ENCODE data around the gene QRICH1.
A peak's percentile ranks its signal among the peaks of the same experiment; 100 is the strongest.

Gene QRICH1

DNA sequence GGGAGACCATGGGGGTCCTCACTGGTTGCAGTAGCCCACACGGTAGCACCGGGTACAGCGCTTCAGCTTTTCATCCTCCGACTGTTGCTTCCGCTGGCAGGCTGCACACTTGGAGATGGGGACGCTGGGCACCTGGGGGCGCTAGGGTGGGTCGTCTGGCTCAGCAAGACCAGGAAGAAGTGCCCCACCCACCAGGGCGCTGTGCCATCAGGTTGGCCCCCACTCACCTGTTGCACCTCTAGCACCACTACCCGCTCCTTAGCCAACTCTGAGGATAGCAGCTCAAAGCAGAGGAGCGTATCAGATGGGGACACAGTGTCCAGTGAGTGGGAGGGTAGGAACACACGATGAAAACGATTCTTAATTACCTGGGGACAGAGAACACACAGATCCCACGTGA is 18.4 kb upstream of the QRICH1 start:
- DNase-seq, result no peak

DNA sequence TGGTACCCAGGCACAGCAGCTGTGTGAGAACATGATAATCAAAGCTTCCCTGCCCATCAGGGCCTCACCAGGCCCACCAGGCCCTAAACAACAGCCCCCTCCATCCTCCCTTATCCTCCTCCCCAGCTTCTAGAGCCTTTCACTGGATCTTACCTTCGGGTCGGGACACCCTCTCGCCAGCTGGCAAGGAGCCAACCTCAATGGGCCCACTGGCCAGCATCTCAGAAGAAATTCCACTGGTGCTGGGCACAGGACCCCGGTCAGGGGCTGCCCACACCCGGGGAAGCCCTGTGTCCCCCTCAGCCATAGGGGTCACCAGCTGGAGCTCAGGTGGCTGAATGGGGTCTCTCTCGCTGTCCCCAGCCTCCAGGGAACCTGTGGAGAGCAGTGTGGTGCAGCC is 17.5 kb upstream of the QRICH1 start:
- no peak for DNase-seq

DNA sequence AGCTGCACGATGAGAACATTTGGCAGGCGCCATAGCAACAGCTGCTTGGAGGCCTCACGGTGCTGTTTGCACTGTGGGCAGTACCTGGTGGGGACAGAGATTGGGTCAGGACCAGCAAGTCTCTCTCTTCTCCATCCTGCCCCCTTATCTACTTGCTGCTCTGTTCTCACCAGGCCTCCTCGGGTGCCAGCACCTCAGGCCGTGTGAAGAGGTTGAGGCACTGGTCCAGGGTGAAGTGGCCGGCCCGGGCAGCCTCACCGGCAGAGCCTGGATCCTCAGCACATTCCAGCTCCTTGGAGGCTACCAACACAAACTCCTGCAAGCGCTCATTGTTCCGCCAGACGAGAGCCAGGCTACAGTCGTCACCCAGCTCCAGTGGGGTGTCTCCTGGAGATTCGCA is 16.9 kb upstream of the QRICH1 start:
- DNase-seq, result no peak

DNA sequence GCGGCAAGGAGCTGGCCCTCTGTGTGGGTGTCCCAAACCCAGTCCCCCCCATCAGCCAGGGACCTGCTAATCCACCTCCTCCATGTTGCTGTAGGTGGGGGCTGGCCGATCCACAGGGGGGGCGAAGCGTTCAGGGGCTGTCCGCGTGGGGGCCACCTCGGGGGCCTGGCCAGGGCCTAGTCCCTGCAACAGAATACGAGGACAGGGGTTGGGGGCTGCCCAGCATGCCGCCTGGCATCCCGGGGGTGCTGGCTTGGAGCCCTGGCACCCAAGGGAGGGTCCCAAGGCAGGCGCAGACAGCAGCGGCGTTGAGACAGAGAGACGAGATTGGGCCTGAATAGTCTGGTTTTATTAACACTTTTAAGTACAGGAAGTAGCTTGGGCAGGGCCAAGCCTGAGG is 14.5 kb upstream of the QRICH1 start:
- no peak for DNase-seq

DNA sequence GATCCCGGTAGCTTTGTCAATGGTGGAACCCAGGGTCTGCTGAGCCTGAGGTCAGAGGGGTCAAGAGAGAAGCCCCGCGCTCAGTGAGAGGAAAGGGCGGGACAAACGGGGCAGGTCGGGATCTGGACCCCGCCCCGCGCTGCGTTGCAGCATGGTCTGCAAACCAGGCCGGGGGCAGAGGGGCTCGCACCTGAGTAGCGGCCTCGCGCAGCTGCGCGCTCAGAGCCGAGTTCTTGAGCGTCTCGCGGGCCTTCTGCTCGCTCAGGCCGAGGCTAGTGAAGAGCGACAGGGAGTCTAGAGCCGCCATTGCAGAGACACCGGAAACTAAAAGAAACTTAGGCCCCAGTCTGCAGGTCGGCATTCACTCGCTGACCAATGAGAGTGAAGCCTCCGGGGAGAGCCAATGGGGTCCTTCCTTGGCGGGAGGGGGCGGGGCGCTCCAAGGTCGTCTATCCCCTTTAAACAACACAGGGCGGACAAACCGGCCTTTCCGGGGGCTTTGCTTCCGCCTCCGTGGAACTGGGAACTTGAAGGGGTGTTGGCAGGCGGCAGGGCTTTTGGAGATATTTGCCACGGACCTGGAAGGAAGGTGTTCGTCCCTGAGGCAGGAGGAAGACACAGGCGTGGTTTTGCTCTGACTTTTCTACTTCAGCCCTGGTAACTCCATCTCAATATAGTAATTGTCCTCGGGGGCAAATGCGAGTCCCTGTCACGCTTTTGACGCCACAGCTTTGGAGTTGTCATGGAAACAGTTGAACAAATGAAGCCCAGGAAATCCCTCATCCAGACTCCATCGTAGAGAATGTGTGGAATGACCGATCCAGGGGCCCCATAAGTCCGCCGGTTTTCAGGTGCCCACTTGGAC is 10.8 kb upstream of the QRICH1 start, which contains the start of gene QARS1:
QARS1 (minus strand) TSS at position 331 of the 865 bp plus-strand sequence; CDS start at position 307, 24 bp downstream.
- peak; percentile 55 for DNase-seq

DNA sequence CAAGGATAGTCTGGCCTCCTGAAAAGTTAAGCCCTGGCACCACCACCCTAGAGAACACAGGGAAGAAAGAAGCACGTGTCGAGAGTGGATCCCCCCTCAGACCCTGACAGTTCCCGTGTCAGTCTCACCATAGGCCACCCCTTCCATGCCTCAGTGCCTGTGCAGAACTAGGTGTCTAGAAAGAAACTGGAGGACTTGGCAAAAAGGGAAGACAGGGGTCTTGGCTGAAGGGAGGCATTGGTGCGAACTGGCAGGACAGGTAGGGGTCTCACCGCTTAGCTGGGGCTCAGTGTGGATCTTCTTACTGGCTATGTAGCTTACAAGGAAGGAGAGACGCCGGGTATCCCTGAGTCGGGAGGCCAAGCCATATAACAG is 10.2 kb upstream of the QRICH1 start:
- no peak for DNase-seq

DNA sequence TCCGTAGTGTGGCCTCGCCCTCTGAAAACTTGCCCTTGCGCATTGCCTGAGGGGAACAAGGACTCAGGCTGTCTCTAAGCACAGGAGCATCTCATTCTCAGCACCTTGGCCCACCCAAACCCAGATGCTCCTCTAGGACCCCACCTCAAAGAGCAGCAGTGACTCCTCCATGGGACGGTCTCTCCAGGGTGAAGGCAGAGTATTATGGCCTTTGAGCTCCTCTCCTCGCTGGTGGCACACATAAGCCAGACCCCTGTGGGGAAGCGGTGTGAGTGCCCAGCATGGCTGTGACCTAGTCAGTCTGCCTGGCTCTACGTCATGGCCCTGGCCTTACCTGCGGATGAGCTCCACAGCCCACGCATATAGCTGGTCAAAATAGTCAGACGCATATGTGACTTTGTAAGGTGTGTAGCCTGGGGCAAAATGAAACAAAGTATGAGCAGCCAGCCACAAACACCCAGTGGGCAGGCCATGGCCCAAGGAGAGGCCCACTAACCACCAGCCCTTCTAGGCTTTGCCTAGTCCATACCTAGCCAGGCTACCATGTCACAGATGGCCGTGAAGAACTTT is 6.3 kb upstream of the QRICH1 start:
- DNase-seq, result no peak

DNA sequence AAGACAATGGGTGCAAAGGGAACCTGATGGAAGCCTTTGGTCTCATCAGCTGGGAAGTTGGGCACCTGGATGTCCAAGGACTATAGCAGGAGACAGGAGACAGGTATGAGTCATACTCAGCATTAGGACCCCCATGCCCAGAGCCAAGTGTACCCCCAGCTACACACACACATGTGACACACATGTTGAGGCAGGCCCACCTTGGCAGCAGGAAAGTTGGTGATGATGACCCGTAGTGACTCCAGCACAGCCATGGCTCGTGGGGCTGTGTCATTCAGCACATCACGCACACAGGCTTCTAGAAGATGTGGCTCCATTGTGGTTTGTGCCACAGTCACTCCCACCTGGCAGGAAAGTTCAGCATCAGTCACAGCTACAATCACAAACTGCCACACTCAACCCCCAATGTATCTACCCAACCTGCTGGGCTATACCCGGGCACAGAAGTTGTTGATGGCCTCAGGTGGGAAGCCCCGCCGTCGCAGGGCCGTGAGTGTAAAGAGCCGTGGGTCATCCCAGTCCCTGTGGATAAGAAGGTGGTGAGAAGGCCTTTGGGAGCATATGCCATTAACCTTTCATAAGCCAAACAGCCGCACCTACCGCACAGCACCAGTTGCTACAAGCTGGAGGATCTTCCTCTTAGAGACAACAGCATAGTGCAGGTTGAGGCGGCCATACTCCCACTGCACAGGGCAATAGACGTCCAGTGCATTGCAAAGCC is 5.2 kb upstream of the QRICH1 start:
- DNase-seq, result no peak

DNA sequence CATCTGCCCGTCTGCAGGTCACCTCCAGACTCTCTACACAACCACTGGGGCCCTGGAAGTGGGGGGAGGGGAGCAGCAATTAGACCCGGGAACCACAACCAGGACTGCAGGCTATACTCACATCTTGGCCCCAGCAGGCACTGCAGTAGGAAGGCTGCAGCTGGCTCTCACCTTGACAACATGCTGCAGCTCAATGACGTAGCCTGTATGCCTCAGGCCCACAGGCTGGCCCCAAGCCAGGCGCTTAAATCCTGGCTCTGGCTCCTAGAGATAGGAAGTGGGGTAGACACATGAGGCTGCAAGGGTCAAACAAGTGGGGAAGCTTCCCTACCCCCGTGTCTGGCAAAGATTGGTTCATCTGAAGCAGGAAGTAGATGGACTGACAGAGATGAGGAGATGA is 4.6 kb upstream of the QRICH1 start:
- DNase-seq, result peak; percentile 28

DNA sequence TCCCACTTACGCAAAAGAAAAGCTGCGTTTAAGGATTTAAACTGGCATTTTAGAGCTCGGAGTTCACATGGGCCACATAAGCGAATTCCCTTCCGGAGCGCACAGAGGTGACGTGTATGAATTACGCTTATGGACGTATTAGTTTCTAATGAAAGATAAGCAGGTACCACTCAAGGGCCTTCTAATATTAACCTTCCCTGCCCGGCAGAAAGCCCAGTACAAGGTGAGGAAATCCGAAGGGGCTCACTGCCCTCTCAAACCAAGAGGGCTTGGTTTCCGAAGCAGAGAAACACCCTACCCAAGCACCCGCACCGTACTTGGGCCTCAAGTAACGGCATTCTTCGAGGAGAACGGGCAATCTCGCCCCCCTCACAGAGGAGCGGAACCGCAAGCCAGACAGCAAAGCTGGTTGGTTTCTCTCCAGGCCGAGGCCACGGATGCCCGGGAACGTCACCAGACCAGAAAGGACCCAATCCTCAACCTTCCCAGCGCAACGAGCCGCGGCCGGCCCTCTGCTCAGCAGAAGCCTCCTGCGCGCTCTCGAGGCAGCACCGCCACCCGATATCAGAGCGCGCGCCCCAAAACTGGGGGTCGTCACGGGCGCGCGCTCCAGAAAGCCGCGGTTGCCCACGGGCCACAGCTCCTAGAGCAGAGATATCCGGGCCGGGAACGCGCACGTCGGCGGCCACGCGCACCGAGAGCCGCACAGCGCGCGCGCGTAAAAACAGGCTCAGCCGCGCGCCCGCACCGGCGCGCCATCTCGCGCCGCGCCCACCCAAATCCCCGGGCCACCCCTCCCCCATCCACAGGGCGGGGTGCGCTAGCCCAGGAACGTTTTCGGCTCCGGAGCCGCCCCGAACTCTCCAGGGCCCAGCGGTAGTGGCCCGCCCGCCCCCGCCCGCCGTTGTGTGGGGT is 676 bp downstream of the QRICH1 start:
- peak; percentile 16 for DNase-seq

DNA sequence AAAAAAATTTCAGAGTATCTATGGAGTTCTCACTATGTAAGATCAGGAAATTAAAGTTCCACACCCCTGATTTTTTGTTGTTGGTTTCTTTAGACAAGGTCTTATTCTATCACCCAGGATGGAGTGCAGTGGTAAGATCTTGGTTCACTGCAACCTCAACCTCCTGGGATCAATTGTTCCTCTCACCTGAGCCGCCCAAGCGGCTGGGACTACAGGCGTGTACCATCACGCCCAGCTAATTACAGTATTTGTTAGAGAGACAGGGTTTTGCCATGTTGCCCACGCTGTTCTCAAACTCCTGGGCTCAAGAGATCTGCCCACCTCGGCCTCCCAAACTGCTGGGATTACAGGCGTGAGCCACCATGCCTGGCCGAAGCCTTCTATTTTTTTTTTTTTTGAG is 12.4 kb downstream of the QRICH1 start:
- DNase-seq, result no peak

DNA sequence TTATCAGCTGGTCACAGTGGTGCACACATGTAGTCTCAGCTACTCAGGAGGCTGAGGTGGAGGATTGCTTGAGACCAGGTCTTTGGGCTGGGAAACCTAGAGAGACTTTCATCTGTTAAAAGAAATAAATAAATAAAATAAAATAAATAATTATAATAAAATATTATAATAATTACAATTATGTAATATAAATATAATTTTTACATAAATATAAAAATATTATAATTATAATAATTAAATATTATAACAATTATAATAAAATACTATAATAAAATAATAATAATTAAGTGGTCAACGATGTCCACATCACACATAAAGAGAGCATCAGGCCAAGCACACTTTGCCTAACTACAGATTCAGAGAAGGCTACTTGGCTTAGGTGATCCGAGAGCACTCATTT is 14.6 kb downstream of the QRICH1 start:
- no peak for DNase-seq

DNA sequence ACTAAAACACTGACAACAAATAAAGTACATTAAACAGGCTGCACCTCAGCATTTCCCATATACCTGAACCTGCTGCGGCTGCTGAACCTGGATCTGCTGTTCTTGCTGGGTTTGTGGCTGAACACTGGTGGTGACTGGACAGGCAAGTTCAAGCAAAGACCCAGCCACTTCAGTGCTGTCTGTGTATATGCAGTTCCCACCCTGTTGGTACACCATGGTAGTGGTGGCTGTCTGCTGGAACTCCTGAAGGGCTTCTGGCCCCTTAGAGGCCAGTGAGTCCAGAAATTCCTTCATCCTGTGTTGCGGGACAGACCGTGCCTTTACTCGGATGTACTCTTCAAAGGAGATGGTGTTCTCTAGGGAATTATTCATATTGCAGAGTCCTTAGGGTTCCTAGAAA is 17.2 kb downstream of the QRICH1 start:
- DNase-seq, result no peak

DNA sequence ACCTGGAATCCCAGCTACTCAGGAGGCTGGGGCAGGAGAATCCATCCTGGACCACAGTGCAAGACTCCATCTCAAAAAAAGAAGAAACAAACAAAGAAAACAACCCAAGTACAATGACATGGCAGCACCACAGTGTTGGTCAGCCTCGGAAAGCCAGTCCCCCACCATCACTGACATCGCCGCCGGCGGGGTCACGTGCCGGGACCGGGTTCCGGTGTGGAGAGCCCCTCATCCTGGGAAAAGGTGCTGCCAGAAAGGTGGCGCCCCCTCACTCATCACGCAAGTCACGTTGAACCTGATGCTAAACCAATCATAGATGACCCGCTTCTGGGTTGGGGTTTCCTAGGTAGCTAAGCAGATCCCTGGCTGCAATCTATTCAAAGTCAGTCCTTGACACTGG is 17.8 kb downstream of the QRICH1 start:
- DNase-seq, result no peak

DNA sequence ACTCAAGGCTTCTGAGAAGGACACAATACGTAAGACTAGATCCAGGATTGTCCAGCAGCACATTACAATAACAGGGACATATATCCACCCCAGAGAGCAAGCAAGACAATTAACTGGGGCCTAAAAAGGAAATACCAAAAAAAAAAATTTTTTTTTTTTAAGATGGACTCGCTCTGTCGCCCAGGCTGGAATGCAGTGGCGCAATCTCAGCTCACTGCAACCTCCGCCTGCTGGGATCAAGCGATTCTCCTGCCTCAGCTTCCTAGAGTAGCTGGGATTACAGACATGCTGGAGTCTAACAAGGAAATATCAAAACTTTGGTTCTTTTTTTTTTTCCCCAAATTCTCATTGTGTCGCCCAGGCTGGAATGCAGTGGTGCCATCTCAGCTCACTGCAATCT is 35.9 kb downstream of the QRICH1 start:
- DNase-seq, result no peak

DNA sequence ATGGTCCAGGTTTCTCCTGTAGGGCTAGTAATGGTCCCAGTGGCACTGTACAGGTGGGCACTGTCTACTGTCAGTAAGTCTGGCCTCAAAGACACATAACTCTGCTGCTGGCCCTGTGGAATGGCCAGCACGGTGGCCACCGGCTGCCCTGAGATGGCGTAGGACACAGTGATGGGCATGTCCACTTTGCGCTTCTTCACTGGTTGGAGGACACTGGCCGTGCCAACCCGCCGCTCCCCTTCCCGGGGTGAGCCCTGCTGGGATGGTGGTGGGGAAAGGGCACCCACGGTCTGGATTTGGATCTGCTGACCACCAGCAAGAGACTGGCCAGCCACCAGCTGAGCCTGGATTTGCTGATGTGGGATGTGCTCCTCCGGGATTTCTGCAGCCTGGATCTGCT is 36.6 kb downstream of the QRICH1 start:
- no peak for DNase-seq

DNA sequence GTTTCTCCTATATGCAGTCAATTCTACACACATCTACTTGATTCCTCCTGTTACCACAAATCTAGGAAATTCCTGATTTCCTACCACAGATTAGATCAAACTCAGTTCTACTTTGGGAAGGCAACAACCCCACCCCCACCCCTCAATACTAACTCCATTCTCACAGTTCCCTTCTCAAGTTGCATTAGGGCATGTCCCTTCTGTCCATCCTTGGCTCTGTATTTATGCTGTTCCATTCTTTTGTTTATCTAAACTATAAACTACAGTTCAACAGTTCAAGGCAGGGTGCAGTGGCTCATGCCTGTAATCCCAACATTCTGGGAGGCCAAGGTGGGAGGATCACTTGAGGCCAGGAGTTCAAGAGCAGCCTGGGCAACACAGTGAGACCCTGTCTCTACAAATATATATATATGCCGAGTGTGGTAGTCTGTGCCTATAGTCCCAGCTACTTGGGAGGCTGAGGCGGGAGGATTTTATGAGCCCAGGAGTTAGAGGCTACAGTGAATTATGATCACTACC is 39.5 kb downstream of the QRICH1 start:
- DNase-seq, result no peak

DNA sequence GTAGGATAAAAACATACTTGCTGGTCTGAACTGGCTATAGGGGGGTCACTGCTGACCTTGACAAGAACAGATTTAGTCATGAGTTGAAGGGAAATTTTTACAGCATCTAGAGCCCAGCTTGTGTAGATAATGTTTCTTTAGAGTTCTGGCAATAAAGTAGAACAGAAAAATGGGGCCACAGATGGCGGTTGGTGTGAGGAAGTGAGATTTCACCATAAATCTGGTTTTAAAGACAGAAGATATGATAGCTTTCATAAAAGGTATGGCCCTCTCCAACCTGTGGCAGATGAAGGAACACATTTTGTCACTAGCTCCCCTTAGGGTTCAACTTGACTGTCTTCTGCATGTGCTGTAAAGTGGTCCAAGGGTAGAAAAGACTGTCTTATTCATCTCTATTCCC is 40.3 kb downstream of the QRICH1 start:
- no peak for DNase-seq

DNA sequence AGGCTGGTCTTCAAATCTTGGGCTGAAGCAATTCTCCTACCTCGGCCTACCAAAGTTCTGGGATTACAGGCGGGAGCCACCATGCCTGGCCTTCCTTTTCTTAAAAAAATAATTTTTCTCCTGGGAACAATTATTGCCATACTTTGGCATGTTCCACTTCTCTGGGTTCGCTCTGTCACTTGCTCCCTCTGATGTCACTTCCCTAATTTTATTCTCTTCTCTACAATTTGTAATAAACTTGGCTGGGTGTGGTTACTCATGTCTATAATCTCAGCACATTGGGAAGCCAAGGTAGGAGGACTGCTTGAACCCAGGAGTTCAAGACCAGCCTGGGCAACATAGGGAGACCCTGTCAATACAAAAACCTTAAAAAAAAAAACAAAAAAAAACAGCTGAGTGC is 58.6 kb downstream of the QRICH1 start:
- no peak for DNase-seq

DNA sequence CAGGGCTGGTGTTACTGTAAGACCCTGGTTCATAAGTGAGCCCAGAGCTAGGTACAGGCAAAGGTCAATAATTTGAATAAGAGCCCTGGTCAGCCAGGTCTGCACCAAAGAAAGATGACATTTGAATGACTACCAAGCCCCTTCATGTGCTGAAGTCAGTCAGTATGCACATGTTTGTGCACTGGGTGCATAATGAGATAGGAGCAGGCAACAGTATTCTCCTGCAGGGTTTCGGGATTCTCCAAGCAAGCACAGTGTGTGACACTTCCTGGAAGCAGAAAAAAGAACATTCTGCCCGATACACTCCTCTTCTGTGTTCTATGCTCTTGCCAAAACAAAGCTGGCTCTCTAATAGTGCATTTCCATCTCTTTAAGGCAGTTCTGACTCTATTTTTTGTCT is 59.2 kb downstream of the QRICH1 start:
- no peak for DNase-seq

DNA sequence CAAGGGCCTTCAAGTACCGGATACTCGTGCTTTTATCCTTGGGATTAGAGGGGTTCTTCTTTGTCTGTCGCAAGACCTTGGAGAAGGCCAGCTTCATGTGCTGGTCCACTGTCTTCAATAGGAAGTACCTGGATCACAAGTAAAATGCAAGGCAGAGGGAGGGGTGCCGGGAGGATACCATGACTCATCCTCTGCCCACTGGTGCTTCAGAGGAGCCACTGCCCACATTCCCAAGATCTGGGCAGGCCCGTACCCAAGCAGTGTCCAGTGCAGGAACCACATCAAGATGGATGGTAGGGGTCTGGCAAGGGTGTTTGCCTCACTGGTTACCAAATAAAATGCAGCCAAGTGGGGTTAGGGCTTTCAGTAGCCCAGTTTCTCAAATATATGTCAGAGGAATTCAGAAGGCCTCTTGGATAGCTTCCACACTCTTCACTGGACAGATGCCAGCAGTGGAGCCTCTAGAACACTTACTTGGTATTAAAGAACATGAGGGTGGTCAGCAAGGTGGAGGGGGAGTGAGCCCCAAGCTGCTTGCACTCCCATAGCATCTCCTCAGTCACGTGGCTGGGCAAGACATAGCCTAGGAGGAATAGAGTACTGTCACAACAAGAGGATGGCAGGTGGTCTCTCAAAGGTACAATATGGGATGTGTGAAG is 61.1 kb downstream of the QRICH1 start:
- no peak for DNase-seq

DNA sequence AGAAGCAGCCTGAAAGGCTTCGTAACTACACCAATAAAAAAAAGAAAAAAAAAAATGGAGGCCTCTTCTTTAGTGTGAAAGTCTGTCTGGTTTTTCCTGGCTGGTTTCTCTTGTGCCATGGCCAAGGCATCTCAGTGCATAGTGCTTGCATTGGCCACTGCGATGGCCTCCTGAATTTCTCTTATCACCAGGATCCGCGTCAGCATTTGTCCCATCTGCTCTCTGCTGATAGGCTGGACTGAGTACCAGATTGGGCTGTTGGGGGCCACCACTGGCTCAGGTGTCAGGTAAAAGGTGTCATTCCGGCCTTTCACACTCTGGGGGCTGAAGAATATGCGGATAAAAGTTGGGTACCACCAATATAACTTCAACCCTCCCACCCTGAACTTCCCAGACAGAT is 63.5 kb downstream of the QRICH1 start:
- no peak for DNase-seq

All from DMS79 treated with DMSO at 0.1 percent for 48 hours (cell line).